ENCODE data around the gene CLTA. TPM values are rescaled to one million over a fixed set of nuclear protein-coding genes. Genes with fewer than 3 reads are reported as not detected.

Gene CLTA
- total and polyA plus RNA-seq, 2 donors (not counting 3 experiments of a cell fraction or from before 2014, with no cell fraction given): 229 to 317 TPM

- peaks cover 14% of the 10 kb centered on the region for H3K79me2 ChIP-seq (ENCODE audit: control insufficient read depth, insufficient read depth, low read length)
- H3K9ac ChIP-seq (replicated peaks; ENCODE audit: extremely low read depth, insufficient read depth, low read length): no peak overlapping the region
- H3K4me3 ChIP-seq (replicated peaks in 1 of 3; ENCODE audit: insufficient read depth in 1 of 3, low read depth in 1 of 3, low read length in 3 of 3): no peak overlapping the region
- H3K9me1 ChIP-seq (replicated peaks; ENCODE audit: control insufficient read depth, extremely low read depth, insufficient read depth, low read length): no peaks in the 10 kb centered on the region
- H3K9me3 ChIP-seq (replicated peaks; ENCODE audit: control insufficient read depth, insufficient read depth, low read length): no peaks in the 10 kb centered on the region
- ChIA-PET CTCF (interaction anchor here (1.1 to 12.8 kb wide), 4 partner anchors 17 to 78 kb away, joined by 3 to 184 read pairs (median 3); no protein-coding TSS in a partner anchor), POLR2A (interaction anchor here (1.3 kb wide), 1 partner anchor 8 kb away, joined by 3 read pairs; the partner anchor contains the start of gene GNE)
- no peaks in the 10 kb centered on the region for H4K20me1 ChIP-seq (replicated peaks; ENCODE audit: control insufficient read depth, extremely low read depth, insufficient read depth, low read length)
- FAIRE-seq (no peak), DNase-seq (ENCODE audit: low read depth, low spot score) (no peak)
- H3K27me3 ChIP-seq (ENCODE audit: control insufficient read depth in 2 of 2, insufficient read depth in 2 of 2, low read length in 2 of 2): no peaks in the 10 kb centered on the region
- H3K4me1 ChIP-seq (ENCODE audit: control insufficient read depth, extremely low read depth, insufficient read depth, low read length): no peaks in the 10 kb centered on the region
- H3K27ac ChIP-seq (ENCODE audit: insufficient read depth, low read depth, low read length): no peak overlapping the region
- H3K4me2 ChIP-seq (ENCODE audit: insufficient read depth, low read length): no peak overlapping the region
- H3K36me3 ChIP-seq (ENCODE audit: control insufficient read depth in 2 of 2, extremely low read depth in 1 of 2, insufficient read depth in 2 of 2, low read length in 2 of 2): peaks cover 5 to 6% of the 10 kb centered on the region in 2 experiments
- dilution Hi-C loops (cut with MboI; ENCODE audit: extremely low pct_ligation_motif_present, low sequenced_read_pairs) (no loop called here), intact Hi-C loops (cut with micrococcal nuclease) (loop anchor here (10.0 kb wide), 1 partner anchor 305 kb away; no protein-coding TSS in a partner anchor)
- TF ChIP-seq POLR2A (IDR thresholded peaks at IDR 0.05; ENCODE audit: low read depth, low read length) (no peak), JUN (IDR thresholded peaks at IDR 0.05; ENCODE audit: borderline replicate concordance, insufficient read depth, insufficient read length, low read depth) (no peak), FOS (IDR thresholded peaks at IDR 0.05; ENCODE audit: borderline replicate concordance, insufficient read depth, low read length) (no peak), GATA2 (IDR thresholded peaks at IDR 0.05; ENCODE audit: insufficient read depth, insufficient read length, low read depth, low read length) (no peak), CTCF (IDR thresholded peaks at IDR 0.05; ENCODE audit: extremely low read depth in 1 of 2, insufficient read depth in 1 of 2, low read depth in 1 of 2, low read length in 2 of 2) (no peak), POLR2AphosphoS5 (IDR thresholded peaks at IDR 0.05; ENCODE audit: insufficient read depth, low read depth, low read length) (no peak), EZH2 (IDR thresholded peaks at IDR 0.05; ENCODE audit: borderline replicate concordance, low read depth, low read length, severe bottlenecking) (no peak), MAX (IDR thresholded peaks at IDR 0.05; ENCODE audit: insufficient read depth, insufficient read length) (no peak), MYC (IDR thresholded peaks at IDR 0.05; ENCODE audit: low read depth, low read length) (no peak)
- no TSS peak for BruUV-seq (replicated peaks)
- no peak overlapping the region for H2AFZ ChIP-seq (ENCODE audit: low read depth, low read length)
These were observed 59.4 kb downstream of the CLTA start for GRCh38 chr9:36250079-36250478.

All from endothelial cell of umbilical vein (primary cell).